Upper lobe of left lung (tissue), 6 donors: ENCODE data around the gene POLR2I. TPM values are rescaled to one million over a fixed set of nuclear protein-coding genes. Genes with fewer than 3 reads are reported as not detected.

ENCODE experiments used
- ATAC-seq, 2 donors: fragments of 200-7000 bp; cut with Tn5 transposase; one replicate each; pipeline ENCODE4 v1.9.1; 2022; ENCODE audit warnings: mild to moderate bottlenecking in 2 of 2, moderate library complexity in 2 of 2; ENCODE audit not compliant: low FRiP score in 2 of 2
- DNase-seq, 2 donors: peaks; one replicate each; pipeline ENCODE4 v3.0.0-alpha.2; 2019 to 2020
- H3K27ac ChIP-seq, 4 donors: fragments of 200-600 bp; sonication (generic); one replicate each; pipeline ENCODE4 v1.5.1; 2016 to 2019
- H3K27me3 ChIP-seq, 4 donors: fragments of 200-600 bp; sonication (generic); one replicate each; pipeline ENCODE4 v1.5.1; 2017 to 2019
- H3K36me3 ChIP-seq, 4 donors: fragments of 200-600 bp; sonication (generic); one replicate each; pipeline ENCODE4 v1.5.1; 2016 to 2019
- H3K4me1 ChIP-seq, 4 donors: fragments of 200-600 bp; sonication (generic); one replicate each; pipeline ENCODE4 v1.5.1; 2018 to 2019
- H3K4me3 ChIP-seq, 4 donors: fragments of 200-600 bp; sonication (generic); one replicate each; pipeline ENCODE4 v1.5.1; 2017 to 2019; ENCODE audit warnings: mild to moderate bottlenecking in 2 of 4, moderate library complexity in 1 of 4
- H3K9me3 ChIP-seq, 4 donors: fragments of 200-600 bp; sonication (generic); one replicate each; pipeline ENCODE4 v1.5.1; 2018 to 2019
- CTCF ChIP-seq, 6 experiments: fragments of 450-650 bp in 4 of 6; fragments of 200-600 bp in 2 of 6; sonication (generic) in 2 of 6; IDR thresholded peaks; one replicate each; pipeline ENCODE4 v1.5.1; 2016 to 2019; ENCODE audit warnings: antibody characterized with exemption in 6 of 6
- EP300 ChIP-seq, 4 donors: sonication (generic); formaldehyde crosslinking; IDR thresholded peaks; one replicate each; pipeline ENCODE4 v1.5.1; 2017; ENCODE audit warnings: antibody characterized with exemption in 4 of 4, control low read depth in 2 of 4
- POLR2A ChIP-seq, 4 donors: fragments of 450-650 bp; IDR thresholded peaks; one replicate each; pipeline ENCODE4 v1.5.1; 2016 to 2017; ENCODE audit warnings: antibody characterized with exemption in 4 of 4, mild to moderate bottlenecking in 2 of 4
- POLR2AphosphoS5 ChIP-seq, 2 donors: sonication (generic); formaldehyde crosslinking; IDR thresholded peaks; one replicate each; pipeline ENCODE4 v1.5.1; 2017; ENCODE audit warnings: antibody characterized with exemption in 2 of 2
- WGBS, 2 donors: methylation state at CpG; one replicate each; pipeline ENCODE4 v1.1.5; 2017 to 2018; 5-methylcytosine and 5-hydroxymethylcytosine counted together
- total RNA-seq, 6 donors: library from RNA; depleted of rRNA in 4 of 6; stranded (reverse); fragments of >200 nt in 4 of 6; gene quantifications; one replicate each; pipeline versions ENCODE4 v1.1.0 to v1.2.1, GENCODE V29; 2016 to 2021
- donor health status: DM: no; HTN: no; CAD: no; lungs with moderate emphysema.
- donor health status: DM: no; HTN: yes; CAD: no; lungs with severe emphysema.

Gene POLR2I
- total RNA-seq, 6 donors from 2014 or later = 36.2 to 81.7 (median 53.7) TPM

- ATAC-seq (no peak), DNase-seq (no peak)
- no peaks in the 10 kb centered on the region for H3K9me3 ChIP-seq
- no peaks in the 10 kb centered on the region for H3K27me3 ChIP-seq
- 76 to 83% methylated on average over 6 of the region's 6 CpGs for WGBS, 2 donors
- peaks cover 0 to 7% (median 0%) of the 10 kb centered on the region in 4 donors for H3K4me1 ChIP-seq
- peak overlapping the region in 1 of 4 donors; percentile 14 for H3K27ac ChIP-seq
- TF ChIP-seq EP300 (IDR thresholded peaks at IDR 0.05) (no peak), CTCF (IDR thresholded peaks at IDR 0.05) (no peak), POLR2AphosphoS5 (IDR thresholded peaks at IDR 0.05) (no peak), POLR2A (IDR thresholded peaks at IDR 0.05) (no peak)
- H3K4me3 ChIP-seq = no peak overlapping the region
- H3K36me3 ChIP-seq = no peaks in the 10 kb centered on the region
These were observed 17.6 kb downstream of the POLR2I start for GRCh38 chr19:36097036-36097435.

- ATAC-seq (no peak), DNase-seq (no peak)
- Histone ChIP-seq H3K36me3 (peaks cover 0 to 5% (median 0%) of the 10 kb centered on the region in 4 donors), H3K27ac (no peak overlapping the region), H3K4me1 (no peaks in the 10 kb centered on the region), H3K4me3 (no peak overlapping the region), H3K27me3 (no peaks in the 10 kb centered on the region), H3K9me3 (no peaks in the 10 kb centered on the region)
- 70 to 94% methylated on average over 4 of the region's 6 CpGs for WGBS, 2 donors
- TF ChIP-seq POLR2A (IDR thresholded peaks at IDR 0.05) = no peak
- TF ChIP-seq POLR2AphosphoS5 (IDR thresholded peaks at IDR 0.05) = no peak
- TF ChIP-seq EP300 (IDR thresholded peaks at IDR 0.05) = no peak
- no peak for TF ChIP-seq CTCF (IDR thresholded peaks at IDR 0.05)
These were observed 21.0 kb downstream of the POLR2I start for GRCh38 chr19:36093687-36094086.

- Histone ChIP-seq H3K27me3 (no peaks in the 10 kb centered on the region), H3K4me1 (no peaks in the 10 kb centered on the region), H3K9me3 (no peaks in the 10 kb centered on the region), H3K36me3 (peaks cover 0 to 8% (median 0%) of the 10 kb centered on the region in 4 donors), H3K27ac (no peak overlapping the region), H3K4me3 (no peak overlapping the region)
- DNase-seq (no peak), ATAC-seq (no peak)
- no peak for TF ChIP-seq POLR2A (IDR thresholded peaks at IDR 0.05)
- no peak for TF ChIP-seq POLR2AphosphoS5 (IDR thresholded peaks at IDR 0.05)
- no peak for TF ChIP-seq CTCF (IDR thresholded peaks at IDR 0.05)
- TF ChIP-seq EP300 (IDR thresholded peaks at IDR 0.05) = no peak
- WGBS, 2 donors = 80 to 93% methylated on average over 4 to 5 of the region's 5 CpGs
These were observed 21.5 kb downstream of the POLR2I start for GRCh38 chr19:36093146-36093662.

- Histone ChIP-seq H3K4me1 (no peaks in the 10 kb centered on the region), H3K4me3 (no peak overlapping the region), H3K9me3 (no peaks in the 10 kb centered on the region), H3K36me3 (peaks cover 0 to 8% (median 0%) of the 10 kb centered on the region in 4 donors), H3K27ac (no peak overlapping the region), H3K27me3 (no peaks in the 10 kb centered on the region)
- ATAC-seq (no peak), DNase-seq (no peak)
- WGBS, 2 donors = 91 to 100% methylated on average over 4 to 5 of the region's 7 CpGs
- TF ChIP-seq POLR2A (IDR thresholded peaks at IDR 0.05) (no peak), EP300 (IDR thresholded peaks at IDR 0.05) (no peak), POLR2AphosphoS5 (IDR thresholded peaks at IDR 0.05) (no peak), CTCF (IDR thresholded peaks at IDR 0.05) (no peak)
These were observed 22.1 kb downstream of the POLR2I start for GRCh38 chr19:36092566-36092965.
